Muscle of arm (tissue), 12 donors: ENCODE data around the gene PRCD. TPM values are rescaled to one million over a fixed set of nuclear protein-coding genes. Genes with fewer than 3 reads are reported as not detected.

ENCODE experiments used
- DNase-seq: peaks from one replicate; pipeline ENCODE4 v3.0.0-alpha.2; 2013
- polyA plus RNA-seq, 12 donors: library from polyadenylated mRNA; unstranded; fragments of 120-200 nt; gene quantifications; one replicate each; pipeline ENCODE4 v1.2.1, GENCODE V29; 2013; ENCODE audit not compliant: insufficient read length in 12 of 12

Gene PRCD
- polyA plus RNA-seq, 12 donors: 2.8 to 6.2 (median 3.6) TPM; not detected in 2

DNA sequence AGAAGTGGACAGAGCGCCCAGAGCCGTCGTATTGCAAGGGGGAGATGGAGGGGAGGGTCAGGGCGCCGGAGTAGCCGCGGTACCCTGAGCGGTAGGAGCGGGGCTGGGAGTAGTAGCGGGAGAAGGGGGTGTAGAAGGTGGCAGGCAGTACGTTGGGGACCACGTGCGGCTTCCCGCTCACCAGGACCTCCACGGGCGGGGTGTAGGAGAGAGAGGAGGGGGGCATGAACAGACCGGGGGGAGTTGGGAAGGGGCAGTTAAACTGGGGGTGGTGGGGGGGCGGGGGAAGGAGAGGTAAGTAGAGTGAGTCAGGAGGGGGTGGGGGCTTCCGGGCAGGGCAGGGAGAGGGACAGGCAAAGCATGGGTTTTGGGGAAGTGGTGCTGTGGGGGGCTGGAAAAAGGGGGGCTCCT, 29.0 kb downstream of the PRCD start:
- DNase-seq: no peak

DNA sequence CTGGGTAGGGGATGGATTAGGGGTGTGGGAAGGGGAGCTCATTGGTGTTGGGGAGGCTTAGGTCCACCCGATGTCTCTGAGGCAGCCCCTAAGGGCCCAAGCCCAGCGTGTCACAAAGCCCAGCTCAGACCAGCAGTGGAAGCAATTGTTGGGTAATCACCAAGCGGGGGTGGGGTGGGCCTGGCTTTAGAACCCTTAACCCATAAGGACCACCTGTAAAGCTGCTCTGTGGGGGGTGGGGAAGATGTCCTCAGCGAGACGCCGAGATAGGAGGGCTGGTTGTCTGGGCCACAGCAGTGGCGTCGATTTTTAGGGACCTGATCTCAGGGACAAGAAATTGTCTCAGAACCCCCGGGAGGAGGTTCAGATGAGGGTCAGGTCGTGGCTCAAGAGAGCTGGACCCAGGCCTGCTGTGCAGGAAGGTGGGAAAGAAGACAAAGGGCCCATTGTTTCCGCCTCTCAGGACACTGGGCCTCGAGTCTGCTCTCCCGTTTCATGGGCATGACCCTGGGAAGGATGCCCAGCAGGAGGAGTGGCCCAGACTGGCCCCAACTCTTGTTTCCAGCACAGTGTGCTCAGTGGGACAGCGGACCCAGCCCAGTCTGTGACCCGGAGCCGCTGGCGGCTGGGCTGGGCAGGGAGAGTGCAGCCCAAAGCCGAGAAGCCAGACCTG, 29.9 kb downstream of the PRCD start:
- no peak for DNase-seq

DNA sequence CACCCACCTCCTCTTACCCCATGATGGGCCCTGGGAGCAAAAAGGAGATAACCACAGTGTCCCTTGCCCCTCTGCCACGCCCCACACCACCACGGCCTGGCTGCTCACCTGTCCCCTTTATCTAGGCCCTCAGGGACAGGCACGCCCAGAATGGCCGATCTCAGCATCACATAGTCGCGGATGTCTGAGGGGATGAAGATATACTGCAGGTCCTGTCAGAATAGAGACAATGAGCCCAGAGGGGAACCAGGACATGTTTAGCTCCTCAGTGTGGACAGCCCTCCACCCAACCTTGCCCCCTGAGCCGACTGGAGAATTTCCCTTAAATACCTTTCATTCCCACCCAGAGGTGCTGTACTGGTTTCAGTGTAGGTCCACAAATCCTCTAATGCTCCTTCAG, 30.6 kb downstream of the PRCD start:
- no peak for DNase-seq

DNA sequence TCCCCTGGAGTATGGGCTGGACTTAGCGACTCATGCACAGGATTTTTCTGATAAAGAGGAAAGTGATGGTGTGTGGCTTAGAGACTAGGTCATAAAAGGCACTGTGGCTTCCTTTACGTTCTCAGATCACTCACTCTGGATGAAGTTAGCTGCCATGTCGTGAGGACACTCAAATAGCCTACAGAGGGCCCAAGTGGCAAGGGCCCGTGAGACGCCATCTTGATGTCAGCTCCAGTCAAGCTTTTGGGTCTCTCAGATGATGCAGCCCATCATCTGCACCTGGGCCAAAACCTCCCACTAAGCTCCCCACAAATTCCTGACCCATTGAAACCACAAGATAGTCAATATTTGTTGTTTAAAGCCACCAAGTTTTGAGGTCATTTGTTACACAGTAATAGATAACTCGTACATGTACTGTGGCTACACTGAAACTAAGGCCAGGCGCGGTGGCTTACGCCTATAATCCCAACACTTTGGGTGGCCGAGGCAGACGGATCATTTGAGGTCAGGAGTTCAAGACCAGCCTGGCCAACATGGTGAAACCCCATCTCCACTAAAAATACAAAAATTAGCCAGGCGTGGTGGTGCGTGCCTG, 31.1 kb downstream of the PRCD start:
- DNase-seq: no peak

DNA sequence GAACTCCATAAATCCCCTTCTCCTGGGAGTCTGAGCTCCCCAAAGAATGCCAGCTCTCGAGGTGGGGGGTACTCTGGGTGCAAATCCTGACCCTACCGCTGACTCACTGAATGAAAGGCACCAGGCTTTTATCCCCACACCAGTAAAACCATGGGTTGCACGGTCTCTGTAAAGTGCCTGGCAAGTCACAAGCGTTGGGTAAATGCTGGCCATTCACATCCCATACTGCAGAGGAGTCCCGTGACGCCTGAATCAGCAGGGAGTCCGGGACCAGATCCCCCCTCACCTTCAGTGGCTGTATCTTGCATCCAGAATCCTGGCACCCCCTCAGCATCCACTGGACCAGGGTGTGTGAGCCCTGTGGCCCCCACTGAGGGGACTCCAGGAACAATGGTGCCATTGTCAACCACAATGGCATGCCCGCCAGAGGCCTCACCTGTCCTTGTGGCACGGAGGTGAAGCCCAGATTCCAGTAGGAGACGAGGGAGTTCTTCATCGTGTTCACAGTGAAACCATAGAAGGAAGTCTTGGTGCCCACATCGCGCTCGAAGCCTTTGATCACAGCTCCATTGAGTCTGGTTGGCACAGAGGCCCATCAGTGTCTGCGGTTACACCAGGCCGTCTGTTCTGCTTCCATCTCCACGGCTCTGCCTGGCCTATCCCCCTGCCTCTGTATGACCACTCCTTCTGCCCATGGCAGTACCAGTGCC, 32.5 kb downstream of the PRCD start:
- no peak for DNase-seq

DNA sequence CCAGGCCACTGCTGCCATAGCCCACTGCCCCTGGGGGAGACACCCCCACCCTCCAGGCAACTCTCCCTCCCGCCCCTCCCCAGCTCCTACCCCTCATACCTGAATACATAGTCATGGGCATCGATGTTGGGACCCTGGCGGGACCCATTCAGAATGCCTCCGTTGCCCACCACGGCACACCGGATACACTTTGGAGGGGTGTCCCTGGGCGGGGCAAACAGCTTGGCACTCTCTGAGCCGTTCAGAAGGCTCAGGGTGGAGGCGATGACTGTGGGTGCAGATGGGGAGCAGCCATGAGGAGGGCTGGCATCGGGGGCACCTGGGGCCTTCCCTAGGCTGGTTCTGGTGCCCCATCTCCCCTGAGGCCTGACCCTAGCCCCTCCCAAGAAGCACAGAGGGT, 33.3 kb downstream of the PRCD start:
- DNase-seq: no peak

DNA sequence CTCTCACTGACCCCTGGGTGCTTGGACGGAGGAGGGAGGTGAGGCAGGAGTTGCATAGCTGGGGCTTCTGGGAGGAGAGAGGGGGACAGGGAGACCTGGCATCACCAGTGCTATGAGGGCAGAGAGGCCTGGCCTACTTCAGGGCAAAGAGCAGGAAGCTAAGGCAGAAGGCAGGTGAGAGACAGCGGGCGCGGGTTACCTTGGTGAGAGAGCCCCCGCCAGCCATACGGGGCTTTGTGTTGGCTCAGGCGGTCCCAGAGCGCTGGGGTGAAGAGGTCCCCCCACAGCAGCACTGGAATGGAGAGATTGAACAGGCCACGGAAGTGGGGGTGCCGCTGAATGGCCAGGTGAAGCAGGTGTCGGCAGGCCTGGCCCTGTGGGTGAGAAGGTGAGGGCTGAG, 34.3 kb downstream of the PRCD start:
- DNase-seq: no peak

DNA sequence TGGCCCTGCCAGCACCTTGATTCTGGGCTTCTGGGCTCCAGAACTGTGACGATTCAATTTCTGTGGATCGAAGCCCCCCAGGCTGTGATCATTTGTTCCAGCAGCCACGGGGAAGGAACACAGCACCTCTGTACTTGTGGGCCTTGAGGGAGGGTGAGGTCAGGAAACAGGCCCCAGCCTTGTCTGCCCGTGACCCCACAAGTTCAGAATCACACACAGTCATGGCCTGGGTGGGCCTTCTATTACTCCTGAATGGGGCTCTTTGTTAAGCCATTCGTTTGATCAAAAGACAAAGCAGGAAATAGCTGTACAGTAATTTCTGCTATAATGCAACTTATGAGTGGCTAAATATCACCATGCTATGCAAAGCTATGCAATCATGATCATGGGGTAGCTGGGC, 35.7 kb downstream of the PRCD start:
- no peak for DNase-seq

DNA sequence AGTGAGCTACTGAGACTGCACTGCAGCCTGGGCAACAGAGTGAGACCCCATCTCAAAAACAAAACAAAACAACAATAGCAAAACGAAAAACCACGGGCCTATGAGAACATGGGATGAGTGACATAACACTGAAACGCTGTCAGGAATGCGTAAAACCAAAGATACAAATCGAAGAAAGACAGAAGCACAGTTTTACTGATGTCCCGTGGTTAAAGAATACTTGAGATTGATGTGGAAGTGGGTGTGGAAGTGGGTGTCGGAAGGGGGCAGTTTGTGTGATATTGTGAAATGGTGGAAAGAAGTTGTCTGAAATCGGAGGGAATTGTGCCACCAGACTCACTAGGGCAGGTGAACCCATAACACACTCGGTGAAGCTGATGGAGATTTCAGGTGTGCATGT, 36.3 kb downstream of the PRCD start:
- no peak for DNase-seq

DNA sequence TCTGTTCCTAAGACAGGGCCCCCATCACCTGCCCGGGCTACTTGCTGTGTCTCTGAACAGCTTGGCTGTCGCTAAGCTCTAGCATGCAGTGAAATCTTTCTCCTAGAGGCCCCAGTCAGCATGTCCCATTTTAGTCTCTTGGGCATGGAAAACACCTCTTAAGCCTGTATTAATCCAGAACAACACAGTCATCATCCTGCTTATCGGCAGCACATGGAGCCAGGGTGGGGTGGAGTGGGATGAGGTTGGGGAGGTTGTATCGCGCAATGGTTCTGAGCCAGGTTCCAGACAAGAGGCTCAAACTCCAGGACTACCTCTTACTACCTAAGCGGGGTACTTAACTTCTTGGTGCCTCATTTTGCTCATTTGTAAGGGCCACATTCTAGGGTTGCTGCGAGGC, 38.0 kb downstream of the PRCD start:
- DNase-seq: no peak

DNA sequence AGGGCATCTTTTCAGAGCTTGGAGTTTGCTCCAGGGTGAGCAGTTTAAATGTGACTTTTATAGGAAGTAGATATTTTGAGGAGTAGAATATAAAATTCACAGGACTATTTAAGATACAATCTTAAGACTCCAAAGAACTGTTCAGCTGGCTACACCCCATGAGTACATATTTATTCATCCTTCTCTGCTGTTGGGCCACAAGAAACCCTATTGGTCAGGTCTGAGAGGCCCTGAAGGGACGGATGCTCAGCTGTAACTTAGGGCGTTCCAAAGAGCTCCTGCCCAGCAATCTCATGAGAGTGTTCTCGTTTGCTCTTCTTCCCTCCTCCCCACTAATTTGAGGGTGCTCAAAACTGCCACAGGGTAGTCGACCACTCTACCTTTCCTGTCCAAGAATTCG, 38.5 kb downstream of the PRCD start:
- DNase-seq: no peak

DNA sequence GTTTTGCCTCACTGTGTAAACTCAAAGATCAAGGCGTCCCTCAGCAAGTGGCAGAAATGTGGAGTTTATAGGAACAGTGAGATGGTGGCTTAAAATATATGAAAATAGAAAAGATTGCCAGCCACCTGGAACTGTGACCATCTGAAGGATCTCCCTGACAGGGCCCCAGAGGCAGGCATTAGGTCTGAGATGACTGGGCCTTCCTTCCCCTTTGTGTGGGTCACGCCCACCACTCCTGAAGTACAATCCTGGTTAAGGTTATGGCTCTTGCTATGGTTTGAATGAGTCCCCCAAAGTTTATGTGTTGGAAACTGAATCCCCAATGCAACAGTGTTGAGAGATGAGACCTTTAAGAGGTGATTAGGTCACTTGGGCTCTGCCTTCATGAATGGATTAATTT, 39.4 kb downstream of the PRCD start:
- no peak for DNase-seq

DNA sequence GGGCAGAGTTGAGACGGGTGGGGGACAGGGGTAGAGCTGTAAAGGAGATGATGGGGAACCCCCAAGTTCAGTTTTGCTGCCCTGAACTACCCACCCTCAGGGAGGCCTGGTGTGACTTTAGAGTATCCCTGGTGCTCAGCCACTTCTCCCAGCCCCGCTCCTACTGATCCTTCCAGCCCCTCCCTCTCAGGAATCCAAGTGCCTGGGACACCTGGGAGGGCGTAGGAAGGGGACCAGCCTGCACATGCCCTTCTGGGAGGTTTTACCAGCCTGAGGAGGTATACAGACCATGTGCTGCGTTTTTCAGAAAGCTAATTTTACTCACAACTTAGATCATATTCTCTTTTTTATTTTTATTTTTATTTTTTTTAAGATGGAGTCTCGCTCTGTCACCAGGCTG, 41.7 kb downstream of the PRCD start:
- no peak for DNase-seq

DNA sequence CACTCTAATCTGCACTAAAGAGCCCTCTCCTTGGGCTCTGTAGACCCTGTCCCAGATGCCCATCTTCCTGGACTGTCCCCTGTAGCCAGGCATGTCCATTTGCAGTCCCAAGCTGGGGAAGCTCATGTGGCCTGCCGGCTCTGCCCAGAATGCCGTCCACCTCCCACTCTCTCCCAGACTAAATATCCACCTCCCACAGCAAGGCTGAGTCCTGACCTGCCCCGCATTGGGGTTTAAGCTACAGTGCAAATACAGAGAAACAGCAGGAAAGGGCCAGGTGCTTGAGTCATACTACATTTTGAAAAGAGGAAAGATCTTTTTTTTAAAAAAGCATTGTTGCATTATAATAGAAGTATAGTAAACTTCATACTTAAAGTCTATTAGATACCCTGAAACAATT, 42.8 kb downstream of the PRCD start:
- DNase-seq: no peak

DNA sequence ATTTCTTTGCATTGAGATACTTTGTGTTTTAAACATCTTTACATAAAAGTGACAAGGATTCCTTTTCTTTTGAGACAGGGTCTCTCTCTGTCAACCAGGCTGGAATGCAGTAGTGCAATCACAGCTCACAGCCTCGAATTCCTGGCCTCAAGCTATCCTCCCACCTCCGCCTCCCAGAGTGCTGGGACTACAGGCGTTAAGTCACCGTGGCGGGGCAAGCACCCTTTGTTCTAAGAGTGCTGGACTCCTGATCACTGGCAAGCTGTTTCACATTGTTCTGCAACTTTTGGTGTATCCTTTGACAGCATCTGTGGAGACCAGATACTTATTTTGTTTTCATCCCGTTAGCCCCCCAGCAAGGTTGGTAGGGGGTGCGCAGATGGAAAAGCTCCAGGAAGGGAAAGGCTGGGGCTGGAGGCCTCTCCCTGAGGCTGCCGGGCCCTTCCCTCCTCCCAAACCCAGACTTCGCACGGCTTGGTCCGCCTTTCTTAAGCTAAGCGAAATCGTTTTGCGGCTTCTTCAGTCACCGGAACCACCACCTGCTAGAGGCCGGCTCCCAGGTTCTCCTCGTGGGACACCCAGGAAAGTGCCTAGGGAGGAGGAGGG, 44.7 kb downstream of the PRCD start:
- DNase-seq: no peak

DNA sequence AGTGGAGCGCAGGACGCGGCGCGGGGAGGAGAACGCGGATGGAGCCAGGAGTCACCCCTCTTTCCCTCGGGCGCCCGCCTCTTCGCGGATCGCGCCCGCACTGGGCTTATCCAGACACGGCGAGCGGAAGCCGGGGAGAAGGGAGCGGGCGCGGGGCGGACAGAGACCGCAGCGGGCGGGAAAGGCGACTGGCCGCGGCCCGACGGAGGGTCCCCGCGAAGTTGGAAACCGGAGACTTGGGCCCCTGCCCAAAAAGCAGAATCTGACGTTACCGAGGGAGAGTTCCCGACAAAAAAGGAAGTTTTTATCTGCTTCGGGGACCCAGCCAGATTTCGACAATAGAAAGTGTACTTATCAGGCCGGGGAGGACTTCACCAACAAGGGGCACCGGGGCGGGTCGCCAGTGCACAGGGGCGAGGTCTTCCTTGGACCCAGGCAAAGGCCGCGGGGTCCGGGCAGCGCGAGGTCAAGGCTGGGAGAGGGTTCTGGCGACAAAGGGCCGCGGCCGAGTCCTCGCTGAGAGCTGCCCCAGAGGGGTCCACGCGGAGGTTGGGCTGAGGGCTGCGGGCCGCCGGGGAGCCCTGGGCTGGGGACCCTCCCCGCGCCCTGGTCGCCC, 45.3 kb downstream of the PRCD start:
- DNase-seq: no peak

DNA sequence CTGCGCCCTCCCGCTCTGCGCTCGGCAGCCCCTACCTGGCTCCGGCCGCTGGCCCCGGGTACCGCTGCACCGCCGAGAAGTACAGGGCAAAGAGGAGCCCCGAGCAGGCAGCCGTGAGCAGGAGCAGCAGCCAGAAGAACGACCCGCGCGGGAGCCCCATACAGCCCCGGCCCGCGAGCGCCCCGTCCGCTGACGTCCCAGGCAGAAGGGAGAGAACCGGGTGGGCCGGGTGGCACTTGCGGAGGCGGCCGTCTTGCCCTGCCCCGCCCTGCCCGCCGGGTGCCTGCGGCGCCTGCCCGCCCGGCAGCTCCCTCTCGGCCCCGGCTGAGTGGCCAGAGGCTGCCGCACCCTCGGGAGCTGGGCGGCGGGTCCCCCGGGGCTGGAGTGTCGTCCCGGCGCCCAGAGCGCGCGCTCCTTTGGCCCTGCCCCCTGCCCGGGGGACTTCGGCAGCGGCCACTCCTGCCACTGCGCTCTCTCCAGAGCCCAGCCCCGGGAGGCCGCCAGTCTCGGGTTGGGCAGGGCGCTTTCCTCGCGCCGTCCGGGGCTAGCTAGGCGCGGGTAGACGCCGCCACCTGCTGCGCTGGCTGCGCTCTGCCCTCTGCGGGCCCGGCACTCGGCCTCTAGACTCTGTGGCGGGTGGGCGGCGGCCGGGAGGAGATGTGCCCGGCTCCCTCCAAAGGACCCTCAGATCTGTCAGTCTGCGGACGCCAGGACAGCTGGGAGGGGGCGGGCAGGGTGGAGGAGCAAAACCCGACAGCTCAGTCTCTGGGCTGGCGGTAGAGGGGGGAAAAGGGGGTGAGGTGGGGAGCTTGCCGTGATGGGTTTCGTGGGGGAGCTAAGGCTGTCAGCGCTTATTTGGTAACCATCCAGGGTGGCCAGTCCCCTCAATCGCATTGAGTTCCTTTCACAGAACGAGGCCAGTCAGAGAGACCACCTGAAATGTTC, 46.1 kb downstream of the PRCD start, which contains the start of gene ST6GALNAC2:
ST6GALNAC2 (minus strand) TSS at position 212 of the 945 bp plus-strand sequence; CDS start at position 160, 52 bp downstream.
- no peak for DNase-seq

DNA sequence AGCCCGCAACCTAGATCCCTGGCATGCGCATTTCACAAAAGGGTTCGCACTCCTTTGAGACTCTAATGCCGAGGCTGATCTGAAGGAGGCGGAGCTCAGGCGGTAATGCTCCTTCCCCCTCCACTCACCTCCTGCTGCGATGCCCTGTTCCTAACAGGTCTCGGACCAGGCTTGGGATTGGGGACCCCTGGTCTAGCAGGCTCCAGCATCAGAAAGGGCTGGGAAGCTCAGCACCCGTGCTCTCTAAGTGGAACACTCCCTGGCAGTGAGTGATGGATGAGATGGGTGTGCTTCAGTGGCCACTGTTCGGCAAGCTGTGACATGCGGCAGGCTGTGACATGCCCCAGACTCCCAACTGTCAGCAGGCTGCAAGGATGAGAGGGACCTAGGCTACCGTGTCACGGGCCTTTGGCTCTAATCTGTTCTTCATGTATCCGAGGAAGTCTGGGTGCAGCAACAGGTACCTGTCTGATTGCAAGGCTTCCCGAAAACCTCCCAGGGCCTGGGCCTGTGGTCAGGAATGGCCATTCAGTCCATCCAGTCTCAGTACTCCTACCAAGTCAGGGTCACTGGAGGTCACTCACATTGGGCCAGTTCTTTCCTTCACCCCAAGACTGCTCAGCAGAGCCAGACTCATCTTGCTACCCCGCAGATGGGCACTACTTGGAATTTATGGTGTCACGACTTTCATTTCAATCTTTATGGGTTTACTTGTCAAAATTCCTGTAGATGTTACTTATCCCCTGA, 47.1 kb downstream of the PRCD start:
- DNase-seq: no peak

DNA sequence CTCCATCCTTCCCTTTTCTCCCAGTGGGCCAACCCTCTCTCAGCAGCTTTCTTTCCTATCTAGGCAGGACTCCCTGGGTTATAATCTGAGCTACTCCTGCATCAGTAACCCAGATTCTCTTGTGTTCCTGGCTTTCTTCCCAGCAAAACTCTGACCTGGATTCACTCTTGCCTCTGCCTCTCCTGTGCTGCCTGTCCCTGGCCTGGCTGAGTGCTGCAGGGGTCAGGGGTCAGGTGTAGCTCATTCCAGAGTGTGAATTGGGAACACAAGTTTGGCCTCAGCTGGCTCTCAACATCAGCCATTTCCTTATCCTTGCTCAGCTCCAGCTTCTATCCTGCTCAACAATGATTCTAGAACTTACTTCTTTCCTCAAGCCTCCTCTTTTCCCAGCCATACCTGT, 48.3 kb downstream of the PRCD start:
- no peak for DNase-seq

DNA sequence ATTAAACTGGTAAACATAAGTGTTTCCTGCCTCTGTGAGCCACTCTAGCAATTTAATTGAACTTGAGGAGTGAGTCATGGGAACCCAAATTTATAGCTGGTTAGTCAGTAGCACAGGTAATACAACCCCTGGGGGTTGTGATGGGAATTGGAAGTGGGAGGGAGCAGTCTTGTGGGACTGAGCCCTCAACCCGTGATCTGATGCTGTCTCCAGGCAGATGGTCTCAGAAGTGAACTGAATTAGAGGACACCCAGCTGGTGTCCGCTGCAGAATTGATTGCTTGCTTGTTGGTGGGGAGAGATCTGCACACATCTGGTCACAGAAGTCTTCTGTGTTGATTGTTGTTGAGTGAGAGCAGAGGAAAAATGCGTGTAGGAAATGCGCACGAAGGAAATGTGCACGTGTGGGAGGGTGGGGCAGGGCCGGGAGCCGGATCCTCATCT, 53.6 kb downstream of the PRCD start:
- DNase-seq: no peak
